HT-29 (cell line): Measurements from ENCODE around the gene CRABP1. TPM values are rescaled to one million over a fixed set of nuclear protein-coding genes. Genes with fewer than 3 reads are reported as not detected.

Experiments used
- DNase-seq: peaks from one replicate; pipeline ENCODE4 v3.0.0-alpha.2; 2015; ENCODE audit warnings: low spot score
- total RNA-seq: library from RNA; depleted of rRNA; stranded (reverse); fragments of >200 nt; shearing (Covaris generic); gene quantifications from 2 replicates; pipeline ENCODE4 v1.2.3, GENCODE V29; 2014; rRNA removed

The CRABP1 gene
- not detected in 2 replicates for total RNA-seq

DNA sequence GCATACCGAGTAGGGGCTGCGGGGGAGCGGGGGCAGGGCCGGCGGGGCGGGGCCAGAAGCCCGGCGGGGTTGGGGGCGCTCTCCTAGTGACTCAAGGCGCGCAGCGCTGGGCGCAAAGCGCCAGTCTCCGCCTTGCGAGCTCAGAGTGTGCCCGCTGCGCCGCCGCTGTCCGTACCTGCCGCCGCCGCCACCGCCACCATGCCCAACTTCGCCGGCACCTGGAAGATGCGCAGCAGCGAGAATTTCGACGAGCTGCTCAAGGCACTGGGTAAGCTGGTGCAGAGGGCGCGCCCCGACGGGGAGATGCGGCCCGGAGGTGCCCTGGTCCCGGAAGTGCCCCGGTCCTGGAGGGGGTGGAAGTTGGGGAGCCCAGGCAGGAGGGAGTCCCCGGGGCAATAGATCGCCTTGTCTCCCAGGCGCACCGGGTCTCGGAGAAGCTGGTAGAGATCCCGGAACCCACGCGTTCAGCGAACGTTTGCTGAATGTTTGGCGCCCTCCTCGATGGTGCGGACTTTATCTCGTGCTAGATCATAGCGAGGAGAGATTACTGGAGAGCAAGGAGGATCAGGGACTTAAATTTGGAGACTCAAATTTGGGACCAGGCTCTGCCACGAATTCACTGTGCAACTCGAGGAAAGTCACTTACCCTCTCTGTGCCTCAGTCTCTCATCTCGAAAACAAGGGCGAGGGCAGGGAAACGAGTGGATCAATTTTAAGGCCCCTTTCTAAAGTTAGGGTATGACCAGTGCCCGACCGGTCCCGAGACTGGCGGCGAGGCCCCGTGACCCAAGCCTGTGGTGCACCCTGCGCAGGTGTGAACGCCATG lies at the start of gene CRABP1:
CRABP1 (plus strand) TSS at position 123 of the 826 bp plus-strand sequence; CDS start at position 199, 76 bp downstream.
- DNase-seq = no peak

DNA sequence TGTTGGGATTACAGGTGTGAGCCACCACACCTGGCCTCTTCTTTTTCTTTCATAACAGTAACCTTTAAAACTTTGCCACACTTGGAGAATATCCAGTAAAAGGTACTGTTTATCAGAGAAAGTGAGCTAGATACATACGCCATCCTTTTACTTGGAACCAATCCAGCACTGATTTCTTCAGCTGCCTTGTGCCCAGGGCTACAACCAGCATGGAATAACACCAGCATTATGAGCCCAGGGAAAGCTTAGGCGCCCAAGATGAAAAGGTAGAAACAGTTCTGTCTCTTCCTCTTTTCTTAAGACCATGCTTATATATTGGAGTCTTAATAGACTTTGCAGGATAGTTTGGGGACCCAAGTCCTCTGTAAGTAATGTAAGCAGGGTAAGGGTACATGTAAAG lies 49.1 kb upstream of the CRABP1 start:
- DNase-seq = no peak

DNA sequence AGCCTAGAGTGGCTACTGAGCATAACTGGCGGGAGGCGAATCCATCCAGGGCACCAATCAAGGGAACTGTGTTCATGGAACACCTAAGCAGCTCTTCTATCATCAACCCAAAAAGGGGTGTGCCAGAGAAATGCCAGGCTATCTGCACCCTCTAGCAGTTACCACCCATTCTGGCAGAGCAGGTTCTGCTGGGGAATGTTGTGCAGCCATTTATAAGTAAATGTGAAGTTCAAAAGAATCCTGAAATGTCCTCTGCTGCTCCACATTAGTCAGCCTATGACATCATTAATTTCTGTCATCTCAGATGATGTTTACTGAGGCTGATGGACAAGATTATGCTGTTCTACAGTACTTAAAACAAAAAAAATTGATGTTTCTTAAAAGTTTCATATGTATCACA lies 48.5 kb upstream of the CRABP1 start:
- DNase-seq = no peak

DNA sequence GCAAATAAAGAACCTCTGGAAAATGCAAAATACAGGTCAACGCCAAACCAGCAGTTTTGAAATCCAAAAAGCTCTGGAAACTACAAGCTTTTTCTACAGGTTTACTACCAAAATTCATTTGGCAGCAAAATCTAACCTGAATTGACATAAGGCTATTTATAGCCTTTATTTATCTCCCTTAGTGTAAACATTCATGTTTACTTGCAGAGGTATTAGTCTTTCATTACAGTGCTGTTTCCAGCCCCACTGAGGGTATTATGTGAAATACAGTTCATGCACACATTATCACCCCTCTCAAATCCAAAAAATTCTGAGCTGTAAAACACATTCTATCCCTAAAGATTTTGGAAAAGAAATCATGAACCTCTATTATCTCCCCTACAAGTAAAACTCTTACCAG lies 47.9 kb upstream of the CRABP1 start:
- DNase-seq = no peak

DNA sequence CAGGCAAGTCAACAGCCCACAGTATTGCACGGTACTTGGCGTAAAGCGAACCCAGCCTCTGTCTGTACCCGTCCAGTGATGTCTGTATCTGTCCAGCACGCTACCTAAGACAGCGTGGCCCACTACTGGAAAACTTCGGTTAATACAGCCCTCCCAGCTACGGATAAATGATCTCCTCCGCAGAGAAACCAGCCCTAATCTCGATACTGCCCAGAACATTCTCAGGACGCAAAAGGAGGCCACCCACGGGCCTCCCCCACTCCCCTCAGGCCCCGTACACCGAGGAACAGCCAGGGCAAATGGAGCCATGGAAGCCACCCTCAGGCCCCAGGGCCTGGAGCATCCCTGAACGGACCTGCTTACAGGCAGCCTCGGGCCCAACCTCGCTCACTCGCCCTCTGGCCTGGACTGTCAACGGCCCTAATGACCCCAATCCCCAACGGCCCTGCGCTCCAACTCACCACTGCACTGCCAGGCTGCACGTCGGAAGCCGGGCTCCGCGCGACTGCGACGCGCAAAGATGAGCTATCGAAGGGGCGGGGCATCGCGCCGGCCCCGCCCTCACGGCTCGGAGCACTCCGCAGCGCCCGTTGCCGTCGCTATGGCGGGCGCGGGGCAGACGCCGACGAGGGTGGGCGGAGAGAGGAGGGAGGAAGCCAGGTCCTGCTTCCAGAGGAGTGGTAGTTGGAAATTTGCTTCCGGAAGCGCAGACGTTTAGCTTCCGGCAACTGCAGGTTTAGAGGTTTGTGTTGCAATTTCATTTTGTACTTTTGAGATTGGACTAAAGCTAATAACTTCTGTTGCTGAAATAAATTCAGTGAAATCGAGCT lies 40.8 kb upstream of the CRABP1 start, which contains the start of gene SKIC8:
SKIC8 (minus strand) TSS at position 509 of the 830 bp plus-strand sequence. CDS start 3,923 bp downstream, outside the sequence.
- DNase-seq = peak; percentile 98

DNA sequence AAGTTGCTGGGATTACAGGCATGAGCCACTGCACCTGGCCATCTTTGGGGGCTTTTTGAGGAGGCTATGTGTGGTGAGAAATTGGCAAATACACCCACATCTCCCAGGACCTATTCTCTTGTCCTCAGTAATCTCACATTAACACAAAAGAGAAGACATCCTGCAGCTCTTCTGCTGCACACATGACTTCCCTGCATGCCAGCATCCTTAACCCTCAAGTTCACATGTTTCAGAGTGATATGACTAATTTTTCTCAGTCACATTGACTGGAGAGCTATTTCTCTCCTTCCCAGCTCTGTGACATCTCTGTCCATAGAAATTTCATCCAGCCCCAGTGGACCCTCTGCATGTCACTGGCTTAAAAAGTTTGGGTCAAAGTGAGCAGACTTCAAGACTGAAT lies 38.8 kb upstream of the CRABP1 start:
- DNase-seq = no peak

DNA sequence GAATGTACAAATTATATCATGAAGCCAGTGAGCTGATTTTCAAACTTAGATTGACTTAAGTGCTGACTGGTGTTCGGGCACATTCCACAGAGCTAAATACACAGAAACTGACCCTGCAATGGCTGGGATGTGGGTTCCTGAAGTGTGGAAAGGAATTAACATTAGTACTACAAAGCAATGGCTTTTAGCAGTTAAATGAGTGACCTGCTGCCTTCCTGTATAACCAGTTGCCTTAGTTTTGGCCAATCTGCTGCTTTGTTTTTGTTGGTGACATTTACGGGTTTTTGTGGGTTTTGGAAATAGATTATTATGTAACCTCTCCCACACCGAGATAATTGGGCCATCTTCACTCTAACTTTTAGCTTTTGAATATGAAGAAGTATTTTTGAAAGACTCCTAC lies 38.3 kb upstream of the CRABP1 start:
- no peak for DNase-seq

DNA sequence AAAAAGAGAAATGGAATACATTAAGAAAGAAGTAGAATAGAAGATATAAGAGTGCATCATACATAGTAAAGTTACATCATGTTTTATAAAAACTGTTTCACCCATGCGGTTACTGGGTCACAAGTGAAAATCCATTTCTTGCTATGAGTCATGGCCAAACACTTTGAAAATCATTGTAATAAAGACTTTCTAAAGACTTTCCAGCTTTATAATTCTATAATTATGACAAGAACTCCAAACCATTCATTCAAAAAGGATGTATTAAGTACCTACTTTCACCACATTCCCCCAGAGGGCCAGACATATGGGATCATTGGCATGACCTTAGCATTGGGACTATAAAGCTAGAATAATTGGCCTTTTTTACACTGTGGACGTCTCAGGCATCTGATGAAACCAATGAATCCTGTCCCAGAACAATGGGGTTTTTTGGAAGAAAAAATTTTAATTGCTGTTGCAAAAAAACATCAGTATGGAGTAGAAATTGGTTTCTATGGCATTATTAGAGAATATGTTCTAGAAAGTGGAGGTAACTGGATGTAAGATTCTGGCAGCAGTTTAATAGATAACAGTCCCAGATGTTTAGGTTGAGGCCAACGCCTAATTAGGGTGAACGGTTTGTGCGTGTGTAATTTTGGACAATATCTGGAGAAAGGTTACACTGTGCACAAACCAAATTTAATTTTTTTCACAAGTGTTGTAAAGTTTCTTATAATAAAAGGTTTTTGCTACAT lies 37.4 kb upstream of the CRABP1 start:
- no peak for DNase-seq

DNA sequence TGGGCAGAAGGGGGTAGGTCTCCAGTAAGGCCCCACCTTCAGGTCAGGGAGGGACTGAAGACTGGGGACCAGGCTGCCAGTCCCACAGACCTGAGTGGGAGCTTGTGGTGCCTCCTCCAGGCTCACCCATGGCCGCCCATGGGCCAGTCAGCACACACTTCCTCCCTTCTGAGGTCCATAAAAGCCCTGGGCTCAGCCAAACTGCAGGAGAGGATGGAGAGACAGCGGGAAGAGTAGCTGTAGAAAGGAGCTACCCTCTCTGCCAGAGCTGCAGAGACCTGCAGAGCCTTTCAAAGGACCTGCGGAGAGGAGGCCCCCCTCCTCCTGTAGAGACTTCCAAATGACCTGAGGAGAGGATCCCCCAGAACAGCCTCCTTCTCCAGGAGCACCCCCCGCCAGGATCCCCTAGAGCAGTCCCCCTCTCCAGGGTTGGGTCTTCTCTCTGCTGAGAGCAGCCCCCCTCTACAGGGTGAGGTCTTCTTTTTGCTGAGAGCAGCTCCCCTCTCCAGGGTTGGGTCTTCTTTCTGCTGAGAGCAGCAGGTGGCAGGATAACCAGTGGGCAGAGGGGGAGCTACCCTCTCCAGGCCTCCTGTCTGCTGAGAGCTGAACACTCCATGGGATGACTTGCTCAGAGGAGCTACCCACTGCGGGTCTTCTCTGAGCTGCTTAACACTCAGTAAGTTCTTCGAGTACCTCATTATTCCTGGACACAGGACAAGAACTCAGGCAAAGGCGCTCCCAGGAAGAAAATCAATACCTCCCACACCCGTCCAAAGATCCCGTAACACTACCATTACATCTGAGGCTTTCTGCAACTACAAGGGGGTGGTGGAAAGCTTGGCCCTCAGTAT lies 35.7 kb upstream of the CRABP1 start:
- DNase-seq = no peak

DNA sequence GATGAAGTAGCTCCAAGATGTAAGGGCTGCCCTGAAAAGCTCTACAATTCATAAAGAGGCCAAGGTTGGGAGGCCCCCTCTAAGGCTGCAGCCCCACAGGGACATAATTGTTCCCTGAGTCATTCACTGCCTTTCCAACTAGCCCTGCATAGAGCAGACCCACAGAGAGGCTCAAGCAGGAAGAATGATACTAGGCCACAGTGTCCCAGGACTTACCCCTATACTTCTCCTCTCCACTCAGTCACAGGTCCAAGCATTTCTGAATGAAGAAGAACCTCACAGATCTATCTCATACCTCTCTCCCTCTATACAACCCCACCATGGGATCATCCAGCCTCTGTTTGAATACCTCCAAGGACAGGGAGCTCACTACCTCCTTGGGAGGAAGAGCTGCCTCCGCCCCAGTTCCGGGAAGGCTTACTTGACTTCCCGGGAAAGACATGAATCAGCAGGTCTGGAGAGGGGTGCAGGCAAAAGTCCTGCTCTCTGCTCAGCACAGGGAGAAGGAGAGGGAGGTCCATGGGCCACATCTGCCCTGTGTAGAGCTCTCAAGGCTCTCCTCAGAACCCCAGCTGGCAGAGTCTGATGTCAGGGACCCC lies 33.9 kb upstream of the CRABP1 start:
- no peak for DNase-seq

DNA sequence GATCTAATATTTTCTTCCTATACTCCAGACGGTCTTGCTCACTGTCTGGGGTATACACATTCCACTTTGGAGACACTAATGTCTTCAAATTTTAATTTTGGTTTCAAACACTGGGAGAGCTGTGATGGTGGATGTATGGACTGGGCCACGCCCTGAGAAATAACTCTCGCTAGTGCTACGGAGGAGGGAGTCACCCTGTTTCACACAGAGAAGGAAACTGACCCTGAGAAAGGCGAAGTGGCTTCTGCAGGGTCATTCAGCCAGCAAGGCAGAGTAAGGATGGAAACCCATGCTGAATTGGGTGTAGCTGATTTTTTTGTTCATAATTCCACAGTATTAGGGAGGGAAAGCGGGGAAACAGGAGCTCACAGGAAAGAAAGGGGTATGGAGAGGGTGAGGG lies 32.2 kb upstream of the CRABP1 start:
- no peak for DNase-seq

DNA sequence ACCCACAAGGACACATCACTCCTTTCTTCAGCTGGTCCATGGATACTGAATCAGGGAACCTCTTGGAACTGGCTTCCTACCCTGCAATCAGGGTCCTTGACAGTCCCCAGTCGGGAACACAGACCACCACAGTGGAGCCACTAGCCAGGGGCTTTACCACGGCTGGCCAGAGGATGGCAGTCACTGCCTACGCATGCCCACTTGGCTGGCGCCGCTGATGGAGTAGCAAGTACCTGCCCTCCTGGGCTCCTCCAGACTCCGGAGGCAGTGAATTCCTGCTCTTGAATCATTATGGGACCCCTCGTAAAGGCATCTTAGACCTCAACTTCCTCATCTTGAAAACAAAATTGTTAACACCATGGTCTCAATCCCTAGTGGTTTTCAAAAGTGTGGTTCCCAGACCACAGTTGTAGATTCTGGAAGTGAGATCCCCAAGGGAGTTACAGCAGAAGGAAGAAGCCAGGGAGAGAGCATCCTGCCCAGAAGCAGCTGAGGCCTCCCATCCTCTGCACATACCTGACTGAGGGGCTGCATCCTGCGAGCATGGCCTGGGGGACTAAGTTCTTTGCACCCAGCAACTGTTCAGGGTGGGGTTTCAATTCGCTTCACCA lies 31.6 kb upstream of the CRABP1 start:
- DNase-seq = peak; percentile 85

DNA sequence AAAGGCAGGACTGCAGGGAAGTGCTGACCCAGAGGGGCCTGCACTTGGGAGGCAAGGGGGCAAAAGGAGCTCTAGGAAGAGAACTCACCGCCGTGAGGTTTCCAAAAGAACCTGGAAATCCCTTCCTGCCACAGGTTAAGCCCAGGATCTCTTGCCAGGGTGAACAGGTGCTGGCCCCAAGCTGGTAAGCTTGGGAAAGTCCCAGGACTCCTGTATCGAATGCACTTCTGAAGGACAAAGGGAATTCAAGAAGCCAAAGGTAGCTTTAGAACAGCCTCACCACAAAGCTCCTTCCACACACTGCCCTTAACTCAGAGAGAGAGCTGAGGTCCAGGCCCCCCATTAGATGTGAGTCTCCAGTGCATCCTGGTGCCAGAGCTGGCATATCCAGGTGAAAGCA lies 28.9 kb upstream of the CRABP1 start:
- no peak for DNase-seq

DNA sequence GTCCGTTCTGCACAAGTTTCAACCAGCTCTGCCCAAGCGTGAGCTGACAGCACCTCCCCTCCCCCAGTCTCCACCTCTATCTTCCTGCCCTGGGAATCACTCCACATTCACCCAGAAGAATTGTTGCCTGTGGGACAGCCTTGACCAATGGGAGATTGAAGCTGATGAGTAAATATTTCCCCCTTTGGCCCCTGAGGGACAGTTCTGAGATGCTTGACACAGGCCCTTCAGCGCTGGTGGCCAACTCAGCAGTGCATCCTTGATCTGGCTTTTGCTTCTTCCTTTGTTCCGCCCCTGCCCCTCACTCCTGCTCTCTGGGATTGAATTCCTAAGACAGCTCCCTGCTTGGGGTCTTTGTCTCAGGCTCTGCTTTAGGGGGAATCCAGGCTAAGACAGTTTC lies 27.6 kb upstream of the CRABP1 start:
- no peak for DNase-seq

DNA sequence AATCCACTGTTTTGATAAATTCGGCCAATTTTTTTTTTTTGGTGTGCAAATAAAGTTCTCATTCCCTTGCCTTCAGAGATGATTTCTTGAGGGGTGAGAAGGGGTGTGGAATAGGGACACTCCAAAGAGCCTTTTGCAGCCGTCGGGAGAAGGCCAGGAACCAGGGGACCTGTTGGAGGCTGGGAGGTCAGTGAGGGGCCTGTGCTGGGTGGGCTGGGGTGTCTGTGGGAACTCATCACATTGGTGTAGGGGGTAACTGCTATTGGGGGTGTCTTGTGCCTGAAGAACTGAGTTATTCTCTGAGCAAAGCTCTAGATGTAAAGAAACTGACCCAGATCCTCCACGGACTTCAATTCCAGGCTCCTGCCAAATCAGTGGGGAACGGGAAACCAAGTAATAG lies 27.2 kb upstream of the CRABP1 start:
- DNase-seq = no peak

DNA sequence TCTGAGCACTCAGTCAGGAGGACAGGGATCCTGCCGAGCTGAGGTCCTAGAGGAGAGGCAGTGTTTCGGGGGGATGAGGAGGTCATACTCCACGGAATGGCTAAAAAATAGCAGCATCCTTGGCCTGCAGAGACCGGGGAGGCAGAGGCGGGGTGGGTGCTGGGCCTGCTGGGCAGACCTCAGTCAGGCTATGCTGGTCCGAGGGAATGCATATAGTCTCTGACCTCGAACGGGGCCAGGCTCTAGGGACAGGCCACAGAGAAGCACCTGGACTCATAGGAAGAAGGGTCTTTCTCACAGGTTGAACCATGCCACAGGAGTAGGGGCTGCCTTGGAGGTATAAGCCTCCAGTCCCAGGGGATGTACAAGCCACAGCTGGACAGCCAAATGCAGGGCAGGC lies 26.8 kb upstream of the CRABP1 start:
- no peak for DNase-seq

DNA sequence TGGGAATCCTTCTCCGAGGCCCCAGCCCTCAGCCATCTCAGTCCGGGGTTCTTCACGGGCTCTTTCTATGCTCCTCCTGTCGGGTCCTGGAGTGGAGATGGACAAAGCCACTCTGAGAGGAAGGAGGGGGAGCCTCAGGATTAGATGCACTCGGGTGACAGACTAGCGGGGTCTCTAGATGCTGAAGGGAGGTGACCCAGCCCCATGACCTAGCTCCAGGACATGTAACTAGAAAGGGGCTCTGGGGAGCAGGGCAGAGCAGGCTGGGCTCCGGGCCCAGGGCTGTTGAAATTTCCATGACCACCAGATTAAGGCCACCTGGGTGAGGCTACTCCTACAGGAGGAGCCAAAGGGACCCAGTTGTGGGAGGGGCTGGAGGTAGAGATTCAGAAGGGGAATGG lies 26.0 kb upstream of the CRABP1 start:
- DNase-seq = no peak

DNA sequence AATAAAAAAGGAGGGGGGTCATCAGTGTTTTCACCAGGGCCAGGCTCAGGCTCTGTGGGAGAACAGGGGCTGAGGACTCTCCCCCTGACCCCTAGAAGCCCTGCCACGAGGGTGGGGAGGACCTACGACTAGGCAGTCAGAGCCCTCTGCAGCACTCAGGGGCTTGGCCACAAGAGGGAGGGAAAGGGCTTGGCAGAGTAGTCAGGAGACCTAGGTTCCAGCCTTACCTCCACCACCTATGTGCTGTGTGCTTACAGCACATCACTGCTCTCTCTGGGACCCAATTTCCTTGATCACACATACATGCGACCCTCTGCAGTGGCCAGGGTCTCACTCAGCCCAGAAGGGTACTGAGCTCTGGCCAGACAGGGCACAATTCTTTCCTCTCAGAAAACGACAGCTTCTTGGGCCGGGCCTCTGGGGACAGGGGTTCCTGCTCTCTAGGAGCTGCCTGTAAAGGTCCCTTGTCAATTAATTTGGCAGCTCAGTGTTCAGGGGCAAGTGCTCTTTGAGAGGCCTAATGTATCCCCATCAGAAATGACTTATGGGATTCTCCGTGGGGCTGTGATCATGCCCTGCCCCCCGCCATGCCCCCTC lies 24.4 kb upstream of the CRABP1 start:
- DNase-seq = peak; percentile 41

DNA sequence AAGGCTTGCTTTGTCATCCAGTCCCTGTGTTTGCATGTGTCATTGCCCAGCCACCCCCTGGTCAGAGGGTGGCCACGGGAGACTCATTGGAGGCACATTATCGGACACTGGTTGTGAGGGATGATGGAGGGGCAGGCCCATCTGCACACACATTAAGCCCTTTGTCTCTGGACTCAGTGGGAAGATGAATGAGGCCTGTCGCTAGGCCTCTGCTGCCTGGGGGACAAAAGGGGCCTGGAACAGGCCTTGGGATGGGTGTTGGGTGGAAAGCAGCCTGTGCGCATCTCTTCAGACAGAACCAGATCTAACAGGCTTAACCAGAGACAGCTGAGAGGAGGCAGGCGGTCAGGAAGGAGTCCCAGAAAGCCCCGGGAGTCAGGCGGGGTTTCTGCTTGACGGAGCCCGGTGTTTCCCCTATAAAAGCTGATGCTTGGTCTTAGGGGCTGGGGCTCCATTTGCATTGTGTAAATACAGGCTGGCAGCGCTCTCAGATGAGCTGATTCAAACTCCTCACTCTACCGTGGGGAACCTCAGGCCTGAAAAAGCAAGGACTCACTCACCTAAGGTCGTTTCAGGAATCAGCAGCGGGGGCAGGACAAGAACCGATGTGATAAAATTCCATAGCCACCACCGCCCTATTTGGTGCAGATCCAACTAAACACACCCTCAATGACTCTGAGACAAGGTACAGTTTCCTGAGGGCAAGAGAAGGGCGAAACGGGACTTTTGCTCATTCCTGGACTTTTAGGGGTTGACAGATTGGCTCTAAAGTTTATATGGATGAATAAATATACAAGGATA lies 23.7 kb upstream of the CRABP1 start:
- DNase-seq = no peak
